ENCODE measurements around the gene GPR153. TPM values are rescaled to one million over a fixed set of nuclear protein-coding genes. Genes with fewer than 3 reads are reported as not detected.
"Not testable (repeated sequence)": the region's sequence is repeated elsewhere in the genome, so short reads cannot be mapped to it uniquely, and the experiment has no call there.

The GPR153 gene
- total and polyA plus RNA-seq, 9 donors: 4.2 to 42.0 (median 13.7) TPM

DNA sequence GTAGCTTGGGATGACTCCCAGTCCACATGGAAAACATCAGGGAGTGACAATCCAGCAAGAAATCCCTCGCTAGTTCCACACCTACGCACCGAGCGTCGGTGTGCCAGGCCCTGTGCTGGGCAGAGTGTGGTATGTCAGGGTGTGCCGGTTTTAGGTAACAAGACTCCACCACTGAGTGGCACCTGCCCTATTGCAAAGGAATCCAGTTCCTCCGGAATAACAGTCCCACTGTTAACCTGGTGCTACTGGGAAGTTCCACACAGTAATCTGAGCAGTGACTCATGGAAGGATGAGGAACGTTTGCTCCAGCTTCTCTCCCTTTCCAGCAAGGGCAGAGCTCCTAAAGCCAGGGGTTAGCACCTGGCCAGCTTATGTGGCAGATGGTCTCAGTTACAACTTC is 40.7 kb downstream of the GPR153 start:
- no peak for DNase-seq
- Histone ChIP-seq H3K4me1 (ENCODE audit: insufficient read depth) (no peaks in the 10 kb centered on the region), H3K36me3 (no peaks in the 10 kb centered on the region), H3K4me3 (no peak overlapping the region), H3K9me3 (no peaks in the 10 kb centered on the region), H3K27me3 (no peaks in the 10 kb centered on the region), H3K27ac (no peak overlapping the region)
- intact Hi-C loops (cut with DNase I): no loop called here
- WGBS, 3 donors: 78 to 81% (median 80%) methylated on average over 8 of the region's 8 CpGs
- no peak for TF ChIP-seq POLR2A (IDR thresholded peaks at IDR 0.05)
- no peak for TF ChIP-seq CTCF (IDR thresholded peaks at IDR 0.05)
- TF ChIP-seq EP300 (IDR thresholded peaks at IDR 0.05): no peak

DNA sequence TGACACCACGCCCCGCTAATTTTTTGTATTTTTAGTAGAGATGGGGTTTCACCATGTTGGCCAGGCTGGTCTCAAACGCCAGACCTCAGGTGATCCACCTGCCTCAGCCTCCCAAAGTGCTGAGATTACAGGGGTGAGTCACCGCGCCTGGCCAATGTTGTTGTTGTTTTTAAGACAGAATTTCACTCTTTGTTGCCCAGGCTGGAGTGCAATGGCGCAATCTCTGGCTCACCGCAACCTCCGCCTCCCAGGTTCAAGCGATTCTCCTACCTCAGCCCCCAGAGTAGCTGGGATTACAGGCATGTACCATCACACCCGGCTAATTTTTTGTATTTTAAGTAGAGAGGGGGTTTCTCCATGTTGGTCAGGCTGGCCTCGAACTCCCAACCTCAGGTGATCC is 41.3 kb downstream of the GPR153 start:
- H3K27me3 ChIP-seq; H3K4me3 ChIP-seq; H3K27ac ChIP-seq; intact Hi-C loops (cut with DNase I); H3K4me1 ChIP-seq (ENCODE audit: insufficient read depth); DNase-seq; H3K36me3 ChIP-seq; H3K9me3 ChIP-seq: not testable (repeated sequence)
- WGBS, 3 donors: 72 to 80% (median 75%) methylated on average over 11 of the region's 11 CpGs

DNA sequence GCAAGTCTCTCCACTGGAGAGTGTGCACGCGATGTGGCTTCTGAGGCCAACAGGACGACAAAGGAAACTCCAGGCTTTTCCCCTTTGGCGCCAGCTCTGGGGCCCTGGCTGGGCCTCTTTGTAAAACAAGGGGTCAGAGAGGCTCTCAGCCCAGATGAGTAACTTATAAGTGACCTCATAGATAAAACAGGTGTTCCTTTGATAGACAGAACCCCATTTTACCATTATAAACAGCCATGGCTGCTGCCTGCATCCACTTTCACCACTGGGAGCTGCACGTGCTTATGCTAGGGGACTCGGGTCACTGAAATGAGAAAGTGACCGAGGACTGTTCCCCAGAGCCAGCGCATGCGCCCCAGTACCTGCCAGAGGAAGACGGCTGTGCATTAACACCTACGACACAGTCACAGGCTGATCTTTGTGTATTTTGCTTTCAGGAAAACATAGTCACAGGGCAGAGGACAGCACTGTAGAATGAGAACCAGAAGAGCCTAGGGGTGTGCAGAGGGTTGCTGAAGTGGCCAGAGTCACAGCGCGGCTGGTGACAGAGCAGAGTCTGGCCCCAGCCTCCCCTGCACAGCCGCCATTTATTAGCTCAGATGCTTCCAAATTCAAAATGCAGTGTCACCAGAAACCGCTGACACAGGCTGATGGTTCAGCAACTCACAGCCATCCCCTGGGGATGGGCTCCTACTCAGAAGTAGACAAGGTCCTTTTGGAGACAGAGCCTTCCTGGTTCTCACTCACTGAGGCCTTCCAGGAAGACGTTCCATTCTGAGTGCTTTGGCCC is 42.3 kb downstream of the GPR153 start:
- Histone ChIP-seq H3K4me1 (ENCODE audit: insufficient read depth) (no peaks in the 10 kb centered on the region), H3K27ac (no peak overlapping the region), H3K36me3 (no peaks in the 10 kb centered on the region), H3K27me3 (no peaks in the 10 kb centered on the region), H3K4me3 (no peak overlapping the region), H3K9me3 (no peaks in the 10 kb centered on the region)
- no peak for DNase-seq
- intact Hi-C loops (cut with DNase I): no loop called here
- WGBS, 3 donors: 86 to 88% (median 86%) methylated on average over 16 of the region's 16 CpGs
- TF ChIP-seq EP300 (IDR thresholded peaks at IDR 0.05): no peak
- TF ChIP-seq POLR2A (IDR thresholded peaks at IDR 0.05): no peak
- no peak for TF ChIP-seq CTCF (IDR thresholded peaks at IDR 0.05)

- intact Hi-C loops (cut with DNase I): no loop called here
- H3K27me3 ChIP-seq: no peaks in the 10 kb centered on the region
- H3K27ac ChIP-seq: no peak overlapping the region
- H3K4me1 ChIP-seq (ENCODE audit: insufficient read depth): peaks cover 4% of the 10 kb centered on the region
- WGBS, 3 donors: 73 to 77% (median 77%) methylated on average over 20 of the region's 20 CpGs
- no peak for DNase-seq
- H3K36me3 ChIP-seq: no peaks in the 10 kb centered on the region
- no peaks in the 10 kb centered on the region for H3K9me3 ChIP-seq
- TF ChIP-seq EP300 (IDR thresholded peaks at IDR 0.05) (no peak), CTCF (IDR thresholded peaks at IDR 0.05) (no peak), POLR2A (IDR thresholded peaks at IDR 0.05) (no peak)
- H3K4me3 ChIP-seq: no peak overlapping the region
These were observed 48.5 kb downstream of the GPR153 start for GRCh38 chr1:6212193-6212959.

- DNase-seq: no peak
- no peaks in the 10 kb centered on the region for H3K27me3 ChIP-seq
- TF ChIP-seq EP300 (IDR thresholded peaks at IDR 0.05): no peak
- no peak for TF ChIP-seq CTCF (IDR thresholded peaks at IDR 0.05)
- no peak for TF ChIP-seq POLR2A (IDR thresholded peaks at IDR 0.05)
- H3K36me3 ChIP-seq: no peaks in the 10 kb centered on the region
- H3K4me1 ChIP-seq (ENCODE audit: insufficient read depth): peaks cover 4% of the 10 kb centered on the region
- intact Hi-C loops (cut with DNase I): no loop called here
- H3K9me3 ChIP-seq: no peaks in the 10 kb centered on the region
- WGBS, 3 donors: 85 to 88% (median 87%) methylated on average over 16 of the region's 16 CpGs
- no peak overlapping the region for H3K4me3 ChIP-seq
- no peak overlapping the region for H3K27ac ChIP-seq
These were observed 49.2 kb downstream of the GPR153 start for GRCh38 chr1:6211731-6212130.
